HUES64 (cell line): ENCODE measurements around the gene STEAP3.

Experiments
- H3K27ac ChIP-seq: 2 replicates; pipeline ENCODE4 v1.7.0; 2013; ENCODE audit warnings: low read depth, low read length, inconsistent platforms
- H3K27me3 ChIP-seq: 2 replicates; pipeline ENCODE4 v1.6.1; 2013; ENCODE audit warnings: mild to moderate bottlenecking, low read length; ENCODE audit not compliant: insufficient read depth
- H3K36me3 ChIP-seq: 2 replicates; pipeline ENCODE4 v1.6.1; 2013; ENCODE audit warnings: mild to moderate bottlenecking, low read length; ENCODE audit not compliant: insufficient read depth
- H3K4me1 ChIP-seq: 2 replicates; pipeline ENCODE4 v1.6.1; 2013; ENCODE audit warnings: mild to moderate bottlenecking, low read length, moderate library complexity; ENCODE audit not compliant: insufficient read depth
- H3K4me3 ChIP-seq: 2 replicates; pipeline ENCODE4 v1.5.1; 2013; ENCODE audit warnings: mild to moderate bottlenecking, low read length, moderate library complexity
- H3K9ac ChIP-seq: 2 replicates; pipeline ENCODE4 v1.6.1; 2013; ENCODE audit warnings: mild to moderate bottlenecking, low read depth, low read length
- H3K9me3 ChIP-seq: 2 replicates; pipeline ENCODE4 v1.6.1; 2013; ENCODE audit warnings: low read depth, low read length; ENCODE audit not compliant: insufficient read depth
- WGBS: fragments of 150-250, 120-280 bp; methylation state at CpG from one replicate; pipeline ENCODE4 v1.1.7; 2013; ENCODE audit warnings: missing lambda C conversion rate; 5-methylcytosine and 5-hydroxymethylcytosine counted together

Gene STEAP3

DNA sequence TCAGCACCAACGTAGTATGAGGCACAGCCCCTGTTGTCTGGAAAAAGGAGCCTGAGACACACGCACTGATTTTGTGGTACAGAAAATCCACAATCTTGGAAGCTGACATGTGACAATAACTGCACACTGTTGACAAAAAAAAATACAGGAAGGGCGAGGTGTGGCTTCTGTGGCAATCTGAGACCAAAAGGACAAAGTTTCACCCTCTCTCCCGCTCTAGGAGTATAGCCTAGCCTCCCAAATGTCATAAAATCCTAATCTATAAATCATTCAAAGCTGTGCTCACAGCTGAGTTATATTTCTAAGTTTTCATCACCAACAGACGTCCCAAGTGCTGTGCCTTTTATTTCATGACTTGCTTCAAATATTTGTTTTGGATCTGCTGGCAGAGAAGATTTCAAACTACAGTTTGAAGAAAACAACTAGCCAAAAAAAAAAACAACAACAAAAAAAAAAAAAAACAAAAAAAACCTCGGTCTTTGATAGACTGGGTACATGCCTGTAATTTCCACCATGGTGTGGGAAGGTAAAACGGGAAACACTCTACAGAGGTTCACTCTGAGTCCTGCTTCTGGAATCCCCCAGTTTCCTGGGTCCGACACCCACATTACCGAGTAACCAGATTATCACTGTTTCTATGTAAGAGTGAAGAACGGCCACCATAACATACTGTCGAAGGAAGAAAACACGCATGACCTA is 82.0 kb downstream of the STEAP3 start:
- no peak overlapping the region for H3K9ac ChIP-seq
- peaks cover 38% of the 10 kb centered on the region for H3K4me1 ChIP-seq
- no peak overlapping the region for H3K4me3 ChIP-seq
- no peak overlapping the region for H3K27ac ChIP-seq
- no peaks in the 10 kb centered on the region for H3K36me3 ChIP-seq
- H3K27me3 ChIP-seq, result no peaks in the 10 kb centered on the region
- 88% methylated on average over 12 of the region's 12 CpGs for WGBS
- no peaks in the 10 kb centered on the region for H3K9me3 ChIP-seq

DNA sequence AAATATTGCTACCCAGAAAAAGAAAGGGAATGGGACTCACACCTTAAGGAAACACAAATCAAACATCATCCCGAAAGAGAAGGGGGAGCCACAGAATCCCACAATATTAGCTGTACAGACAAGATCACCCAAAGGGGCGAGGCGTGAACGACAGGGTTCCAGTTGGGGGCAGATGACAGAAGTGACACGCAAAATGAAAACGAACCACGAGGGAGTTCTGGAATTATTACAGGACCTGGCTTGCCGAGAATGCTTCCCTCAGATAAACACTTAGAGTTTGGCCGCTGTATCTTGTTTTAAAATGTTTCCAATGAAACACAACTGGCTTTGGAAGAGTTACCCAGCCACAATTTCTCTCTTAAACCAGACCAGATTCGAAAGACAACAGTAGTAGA is 82.6 kb downstream of the STEAP3 start:
- Histone ChIP-seq H3K27ac (no peak overlapping the region), H3K27me3 (no peaks in the 10 kb centered on the region), H3K4me1 (peaks cover 34% of the 10 kb centered on the region), H3K36me3 (no peaks in the 10 kb centered on the region), H3K9ac (no peak overlapping the region), H3K4me3 (no peak overlapping the region), H3K9me3 (no peaks in the 10 kb centered on the region)
- 91% methylated on average over 9 of the region's 10 CpGs for WGBS

DNA sequence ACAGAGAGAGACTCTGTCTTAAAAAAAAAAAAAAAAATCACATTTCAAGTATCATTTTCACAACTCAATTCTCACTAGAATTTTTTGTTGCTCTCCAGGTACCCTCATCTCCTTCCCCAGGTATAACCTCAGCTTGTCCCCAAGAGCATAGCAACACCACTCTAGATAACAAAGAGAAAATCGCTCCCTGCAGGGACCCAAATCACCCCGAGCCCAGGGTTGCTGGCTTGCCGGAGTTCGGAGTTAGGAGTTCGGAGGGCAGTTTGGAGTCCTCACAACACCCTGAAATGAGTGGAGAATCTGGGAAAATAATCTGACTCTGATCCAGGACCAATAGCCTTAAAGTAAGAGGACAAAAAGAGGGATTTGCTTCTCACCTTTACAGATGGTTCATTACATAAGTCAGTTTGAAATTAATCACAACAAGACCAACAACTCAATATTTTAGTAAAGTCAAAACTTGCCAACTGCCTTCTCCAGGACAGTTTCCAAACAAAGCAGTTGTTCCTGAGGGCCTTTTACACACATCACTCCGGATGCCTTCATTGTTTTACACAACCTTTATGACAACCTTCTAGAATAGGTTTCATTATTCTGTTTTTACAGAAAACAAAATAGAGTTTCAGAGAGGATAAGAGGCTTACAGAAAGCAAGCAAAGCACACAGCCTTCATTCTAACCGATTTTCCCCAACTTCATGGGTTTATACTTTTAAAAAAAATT is 83.9 kb downstream of the STEAP3 start:
- Histone ChIP-seq H3K4me3 (no peak overlapping the region), H3K9me3 (no peaks in the 10 kb centered on the region), H3K36me3 (no peaks in the 10 kb centered on the region), H3K9ac (no peak overlapping the region), H3K27me3 (no peaks in the 10 kb centered on the region), H3K4me1 (peaks cover 24% of the 10 kb centered on the region), H3K27ac (no peak overlapping the region)
- WGBS, result 64% methylated on average over 6 of the region's 7 CpGs

DNA sequence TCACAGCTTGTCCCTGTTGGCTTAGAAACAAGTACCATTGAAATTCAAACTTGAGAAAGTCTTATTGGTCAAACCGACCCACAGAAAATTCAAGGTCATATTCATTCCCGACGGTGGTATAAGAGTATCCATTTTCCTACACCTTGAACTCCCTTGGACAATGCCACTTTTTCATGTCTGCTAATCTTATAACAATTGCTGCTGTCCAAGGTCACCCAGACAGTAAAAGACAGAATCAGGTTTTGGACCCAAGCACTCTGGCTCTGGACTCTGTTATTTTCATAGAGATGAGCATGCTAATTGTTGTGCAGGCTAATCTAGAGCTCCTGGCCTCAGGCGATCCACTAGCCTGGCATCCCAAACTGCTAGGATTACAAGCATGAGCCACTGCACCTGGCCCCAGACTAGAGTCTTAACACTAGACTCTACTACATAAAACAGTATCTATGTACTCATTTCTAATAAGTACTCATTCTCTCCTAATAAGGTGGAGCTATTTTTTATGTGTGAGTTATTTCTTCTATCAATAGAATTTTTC is 85.2 kb downstream of the STEAP3 start:
- H3K27me3 ChIP-seq, result no peaks in the 10 kb centered on the region
- no peaks in the 10 kb centered on the region for H3K36me3 ChIP-seq
- H3K9ac ChIP-seq, result no peak overlapping the region
- H3K9me3 ChIP-seq, result no peaks in the 10 kb centered on the region
- H3K4me3 ChIP-seq, result no peak overlapping the region
- no peak overlapping the region for H3K27ac ChIP-seq
- H3K4me1 ChIP-seq, result peaks cover 12% of the 10 kb centered on the region
- 92% methylated on average over 4 of the region's 4 CpGs for WGBS

DNA sequence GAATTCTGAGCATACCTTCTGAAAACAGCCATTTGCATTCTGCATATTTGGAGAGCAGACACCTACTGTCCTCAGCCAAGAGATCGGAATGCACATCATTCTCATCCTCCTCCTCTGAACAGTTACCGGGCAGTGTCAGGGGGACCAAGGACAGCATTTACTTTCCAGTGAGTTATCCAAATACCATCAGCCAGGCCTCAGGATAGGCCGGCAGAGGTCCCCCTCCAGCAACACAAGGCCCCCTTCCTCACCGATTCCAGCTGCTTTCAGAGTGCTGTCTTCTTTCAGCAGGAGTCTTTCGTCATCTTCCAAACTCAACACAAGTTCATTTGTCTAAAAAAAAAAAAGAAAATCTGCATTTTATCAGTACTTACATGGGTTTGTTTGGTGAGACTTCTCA is 87.7 kb downstream of the STEAP3 start:
- 67% methylated on average over 5 of the region's 5 CpGs for WGBS
- Histone ChIP-seq H3K27me3 (no peaks in the 10 kb centered on the region), H3K4me3 (no peak overlapping the region), H3K36me3 (no peaks in the 10 kb centered on the region), H3K9ac (no peak overlapping the region), H3K9me3 (no peaks in the 10 kb centered on the region), H3K27ac (no peak overlapping the region), H3K4me1 (peaks cover 8% of the 10 kb centered on the region)

DNA sequence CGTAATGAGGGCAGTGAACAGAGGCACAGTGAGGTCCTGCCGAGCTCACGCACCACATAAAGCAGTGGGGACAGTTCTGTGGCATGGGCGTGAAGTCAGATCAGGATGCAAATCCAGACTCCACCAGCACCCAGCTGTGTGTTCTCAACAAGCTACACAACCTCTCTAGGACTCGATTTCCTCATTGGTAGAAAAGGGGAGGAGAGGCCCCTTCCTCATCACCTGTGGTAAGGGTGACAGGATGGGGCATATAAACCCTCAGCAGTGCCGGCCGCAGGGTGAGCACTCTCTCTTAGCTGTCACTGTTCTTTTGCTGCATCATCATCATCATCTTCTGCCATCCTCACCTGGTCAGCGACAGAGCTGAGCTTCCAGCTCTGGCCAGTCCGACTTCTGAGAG is 88.2 kb downstream of the STEAP3 start:
- Histone ChIP-seq H3K27me3 (no peaks in the 10 kb centered on the region), H3K36me3 (no peaks in the 10 kb centered on the region), H3K9me3 (no peaks in the 10 kb centered on the region), H3K4me1 (peaks cover 8% of the 10 kb centered on the region), H3K4me3 (no peak overlapping the region), H3K9ac (no peak overlapping the region), H3K27ac (no peak overlapping the region)
- 85% methylated on average over 9 of the region's 9 CpGs for WGBS
